SU-DHL-6 (cell line): Measurements from ENCODE around the gene BRAT1.

Experiments used
- CTCF ChIP-seq: fragments of 200-600 bp; sonication (generic); IDR thresholded peaks from one replicate; pipeline ENCODE4 v1.5.1; 2017; ENCODE audit warnings: antibody characterized with exemption, mild to moderate bottlenecking, low read length, moderate library complexity; ENCODE audit not compliant: insufficient read depth, poor library complexity, severe bottlenecking
- EZH2phosphoT487 ChIP-seq: fragments of 200-600 bp; sonication (generic), shearing (Covaris generic); conservative IDR thresholded peaks from 2 replicates; pipeline ENCODE4 v1.6.1; 2018; ENCODE audit warnings: mild to moderate bottlenecking, antibody characterized with exemption, low read length, moderate library complexity, mixed read lengths

- TF ChIP-seq CTCF: no peak
- TF ChIP-seq EZH2phosphoT487: no peak
Observed at GRCh38 chr7:2583798-2584580, 28.7 kb upstream of the BRAT1 start.
